Activated CD8-positive, alpha-beta memory T cell treated with anti-CD3 and anti-CD28 coated beads for 1 hour (primary cell): ENCODE data around the gene GDAP2.

ENCODE experiments used
- DNase-seq, 2 donors: peaks; one replicate each; pipeline ENCODE4 v3.0.0-alpha.2; 2020; ENCODE audit warnings: low read depth in 1 of 2; ENCODE audit errors: extremely low read depth in 1 of 2

Gene GDAP2

GRCh38 chr1:117843791-117844190 is 85.6 kb downstream of the GDAP2 start:
- DNase-seq = no peak

GRCh38 chr1:117842408-117843170 is 86.8 kb downstream of the GDAP2 start:
- no peak for DNase-seq

GRCh38 chr1:117841117-117841650 is 88.2 kb downstream of the GDAP2 start:
- DNase-seq = no peak

- no peak for DNase-seq
Observed at GRCh38 chr1:117838911-117839310, 90.5 kb downstream of the GDAP2 start.

GRCh38 chr1:117836069-117836468 is 93.4 kb downstream of the GDAP2 start:
- no peak for DNase-seq

- DNase-seq = no peak
Observed at GRCh38 chr1:117834416-117834815, 95.0 kb downstream of the GDAP2 start.

GRCh38 chr1:117832453-117832852 is 97.0 kb downstream of the GDAP2 start:
- DNase-seq = no peak

- DNase-seq = no peak
Observed at GRCh38 chr1:117830222-117830621, 99.2 kb downstream of the GDAP2 start.

- no peak for DNase-seq
Observed at GRCh38 chr1:117828201-117828600, 101.2 kb downstream of the GDAP2 start.

GRCh38 chr1:117826540-117827078 is 102.8 kb downstream of the GDAP2 start:
- no peak for DNase-seq

GRCh38 chr1:117826119-117826518 is 103.3 kb downstream of the GDAP2 start:
- DNase-seq = no peak

GRCh38 chr1:117825414-117825813 is 104.0 kb downstream of the GDAP2 start:
- no peak for DNase-seq

GRCh38 chr1:117824616-117825015 is 104.8 kb downstream of the GDAP2 start:
- no peak for DNase-seq

GRCh38 chr1:117821774-117822482 is 107.5 kb downstream of the GDAP2 start:
- DNase-seq = no peak

- no peak for DNase-seq
Observed at GRCh38 chr1:117821382-117821755, 108.1 kb downstream of the GDAP2 start.

GRCh38 chr1:117820694-117821381 is 108.6 kb downstream of the GDAP2 start:
- no peak for DNase-seq

- DNase-seq = no peak
Observed at GRCh38 chr1:117820096-117820495, 109.3 kb downstream of the GDAP2 start.

- no peak for DNase-seq
Observed at GRCh38 chr1:117819301-117819700, 110.1 kb downstream of the GDAP2 start.

GRCh38 chr1:117818456-117818855 is 111.0 kb downstream of the GDAP2 start:
- no peak for DNase-seq

- no peak for DNase-seq
Observed at GRCh38 chr1:117817629-117818028, 111.8 kb downstream of the GDAP2 start.

- no peak for DNase-seq
Observed at GRCh38 chr1:117815926-117816325, 113.5 kb downstream of the GDAP2 start.
